ENCODE measurements around the gene LAMB4. TPM values are rescaled to one million over a fixed set of nuclear protein-coding genes. Genes with fewer than 3 reads are reported as not detected.

The LAMB4 gene
- total and polyA plus RNA-seq, 2 experiments from 2014 or later: not detected

DNA sequence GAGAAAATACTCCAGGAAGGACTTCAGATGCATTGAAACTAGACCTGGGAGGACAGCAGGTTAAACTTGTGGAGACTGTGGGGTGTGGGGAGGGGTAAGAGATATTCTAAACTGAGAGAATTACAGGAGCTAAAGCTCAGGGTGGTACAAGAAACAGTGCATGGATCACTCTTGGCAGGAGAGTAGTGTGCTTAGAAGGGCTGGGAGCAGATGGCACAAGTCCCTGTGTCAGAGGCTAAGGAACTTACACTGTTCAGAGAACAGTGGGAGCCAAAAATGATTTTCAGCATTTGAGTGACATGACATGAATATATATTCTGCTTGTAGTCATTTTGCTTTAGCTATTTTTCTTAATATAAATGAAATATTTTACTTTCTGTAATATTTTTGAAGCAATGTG is 91.2 kb downstream of the LAMB4 start:
- Histone ChIP-seq H3K4me2 (no peak overlapping the region), H4K20me1 (replicated peaks; ENCODE audit: insufficient read depth) (no peaks in the 10 kb centered on the region), H3K27ac (ENCODE audit: low read depth) (no peak overlapping the region), H3K27me3 (ENCODE audit: insufficient read depth) (no peaks in the 10 kb centered on the region), H3K4me1 (ENCODE audit: insufficient read depth) (peaks cover 9% of the 10 kb centered on the region; the same call in 1 of the 2 replicates), H3K36me3 (ENCODE audit: insufficient read depth) (no peaks in the 10 kb centered on the region), H3K9me2 (ENCODE audit: insufficient read depth) (no peaks in the 10 kb centered on the region), H3K79me2 (replicated peaks; ENCODE audit: insufficient read depth) (no peaks in the 10 kb centered on the region), H3K4me3 (no peak overlapping the region), H2AFZ (no peak overlapping the region), H3F3A (replicated peaks; ENCODE audit: low read depth) (no peaks in the 10 kb centered on the region)
- no peaks in the 10 kb centered on the region for H3K9me3 Mint-ChIP-seq
- H3K27me3 Mint-ChIP-seq (ENCODE audit: insufficient read depth, low read depth, poor library complexity): peaks cover 2% of the 10 kb centered on the region
- no peak overlapping the region for H3K4me3 Mint-ChIP-seq
- ATAC-seq (no peak), DNase-seq (ENCODE audit: low spot score) (no peak)
- TF ChIP-seq, protein P1, sequence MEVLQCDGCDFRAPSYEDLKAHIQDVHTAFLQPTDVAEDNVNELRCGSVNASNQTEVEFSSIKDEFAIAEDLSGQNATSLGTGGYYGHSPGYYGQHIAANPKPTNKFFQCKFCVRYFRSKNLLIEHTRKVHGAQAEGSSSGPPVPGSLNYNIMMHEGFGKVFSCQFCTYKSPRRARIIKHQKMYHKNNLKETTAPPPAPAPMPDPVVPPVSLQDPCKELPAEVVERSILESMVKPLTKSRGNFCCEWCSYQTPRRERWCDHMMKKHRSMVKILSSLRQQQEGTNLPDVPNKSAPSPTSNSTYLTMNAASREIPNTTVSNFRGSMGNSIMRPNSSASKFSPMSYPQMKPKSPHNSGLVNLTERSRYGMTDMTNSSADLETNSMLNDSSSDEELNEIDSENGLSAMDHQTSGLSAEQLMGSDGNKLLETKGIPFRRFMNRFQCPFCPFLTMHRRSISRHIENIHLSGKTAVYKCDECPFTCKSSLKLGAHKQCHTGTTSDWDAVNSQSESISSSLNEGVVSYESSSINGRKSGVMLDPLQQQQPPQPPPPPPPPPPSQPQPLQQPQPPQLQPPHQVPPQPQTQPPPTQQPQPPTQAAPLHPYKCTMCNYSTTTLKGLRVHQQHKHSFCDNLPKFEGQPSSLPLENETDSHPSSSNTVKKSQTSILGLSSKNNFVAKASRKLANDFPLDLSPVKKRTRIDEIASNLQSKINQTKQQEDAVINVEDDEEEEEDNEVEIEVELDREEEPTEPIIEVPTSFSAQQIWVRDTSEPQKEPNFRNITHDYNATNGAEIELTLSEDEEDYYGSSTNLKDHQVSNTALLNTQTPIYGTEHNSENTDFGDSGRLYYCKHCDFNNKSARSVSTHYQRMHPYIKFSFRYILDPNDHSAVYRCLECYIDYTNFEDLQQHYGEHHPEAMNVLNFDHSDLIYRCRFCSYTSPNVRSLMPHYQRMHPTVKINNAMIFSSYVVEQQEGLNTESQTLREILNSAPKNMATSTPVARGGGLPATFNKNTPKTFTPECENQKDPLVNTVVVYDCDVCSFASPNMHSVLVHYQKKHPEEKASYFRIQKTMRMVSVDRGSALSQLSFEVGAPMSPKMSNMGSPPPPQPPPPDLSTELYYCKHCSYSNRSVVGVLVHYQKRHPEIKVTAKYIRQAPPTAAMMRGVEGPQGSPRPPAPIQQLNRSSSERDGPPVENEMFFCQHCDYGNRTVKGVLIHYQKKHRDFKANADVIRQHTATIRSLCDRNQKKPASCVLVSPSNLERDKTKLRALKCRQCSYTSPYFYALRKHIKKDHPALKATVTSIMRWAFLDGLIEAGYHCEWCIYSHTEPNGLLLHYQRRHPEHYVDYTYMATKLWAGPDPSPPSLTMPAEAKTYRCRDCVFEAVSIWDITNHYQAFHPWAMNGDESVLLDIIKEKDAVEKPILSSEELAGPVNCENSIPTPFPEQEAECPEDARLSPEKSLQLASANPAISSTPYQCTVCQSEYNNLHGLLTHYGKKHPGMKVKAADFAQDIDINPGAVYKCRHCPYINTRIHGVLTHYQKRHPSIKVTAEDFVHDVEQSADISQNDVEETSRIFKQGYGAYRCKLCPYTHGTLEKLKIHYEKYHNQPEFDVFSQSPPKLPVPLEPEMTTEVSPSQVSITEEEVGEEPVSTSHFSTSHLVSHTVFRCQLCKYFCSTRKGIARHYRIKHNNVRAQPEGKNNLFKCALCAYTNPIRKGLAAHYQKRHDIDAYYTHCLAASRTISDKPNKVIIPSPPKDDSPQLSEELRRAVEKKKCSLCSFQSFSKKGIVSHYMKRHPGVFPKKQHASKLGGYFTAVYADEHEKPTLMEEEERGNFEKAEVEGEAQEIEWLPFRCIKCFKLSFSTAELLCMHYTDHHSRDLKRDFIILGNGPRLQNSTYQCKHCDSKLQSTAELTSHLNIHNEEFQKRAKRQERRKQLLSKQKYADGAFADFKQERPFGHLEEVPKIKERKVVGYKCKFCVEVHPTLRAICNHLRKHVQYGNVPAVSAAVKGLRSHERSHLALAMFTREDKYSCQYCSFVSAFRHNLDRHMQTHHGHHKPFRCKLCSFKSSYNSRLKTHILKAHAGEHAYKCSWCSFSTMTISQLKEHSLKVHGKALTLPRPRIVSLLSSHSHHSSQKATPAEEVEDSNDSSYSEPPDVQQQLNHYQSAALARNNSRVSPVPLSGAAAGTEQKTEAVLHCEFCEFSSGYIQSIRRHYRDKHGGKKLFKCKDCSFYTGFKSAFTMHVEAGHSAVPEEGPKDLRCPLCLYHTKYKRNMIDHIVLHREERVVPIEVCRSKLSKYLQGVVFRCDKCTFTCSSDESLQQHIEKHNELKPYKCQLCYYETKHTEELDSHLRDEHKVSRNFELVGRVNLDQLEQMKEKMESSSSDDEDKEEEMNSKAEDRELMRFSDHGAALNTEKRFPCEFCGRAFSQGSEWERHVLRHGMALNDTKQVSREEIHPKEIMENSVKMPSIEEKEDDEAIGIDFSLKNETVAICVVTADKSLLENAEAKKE (CRISPR knock-in tag; IDR thresholded peaks at IDR 0.05): no peak
- TF ChIP-seq, protein P2, sequence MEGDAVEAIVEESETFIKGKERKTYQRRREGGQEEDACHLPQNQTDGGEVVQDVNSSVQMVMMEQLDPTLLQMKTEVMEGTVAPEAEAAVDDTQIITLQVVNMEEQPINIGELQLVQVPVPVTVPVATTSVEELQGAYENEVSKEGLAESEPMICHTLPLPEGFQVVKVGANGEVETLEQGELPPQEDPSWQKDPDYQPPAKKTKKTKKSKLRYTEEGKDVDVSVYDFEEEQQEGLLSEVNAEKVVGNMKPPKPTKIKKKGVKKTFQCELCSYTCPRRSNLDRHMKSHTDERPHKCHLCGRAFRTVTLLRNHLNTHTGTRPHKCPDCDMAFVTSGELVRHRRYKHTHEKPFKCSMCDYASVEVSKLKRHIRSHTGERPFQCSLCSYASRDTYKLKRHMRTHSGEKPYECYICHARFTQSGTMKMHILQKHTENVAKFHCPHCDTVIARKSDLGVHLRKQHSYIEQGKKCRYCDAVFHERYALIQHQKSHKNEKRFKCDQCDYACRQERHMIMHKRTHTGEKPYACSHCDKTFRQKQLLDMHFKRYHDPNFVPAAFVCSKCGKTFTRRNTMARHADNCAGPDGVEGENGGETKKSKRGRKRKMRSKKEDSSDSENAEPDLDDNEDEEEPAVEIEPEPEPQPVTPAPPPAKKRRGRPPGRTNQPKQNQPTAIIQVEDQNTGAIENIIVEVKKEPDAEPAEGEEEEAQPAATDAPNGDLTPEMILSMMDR (conservative IDR thresholded peaks at IDR 0.05; ENCODE audit: low read depth in 2 of 2): no peak
- TF ChIP-seq CREB1 (CRISPR knock-in tag; IDR thresholded peaks at IDR 0.05; ENCODE audit: low read depth): no peak
- TF ChIP-seq EZH2phosphoT487 (IDR thresholded peaks at IDR 0.05; ENCODE audit: unreplicated experiment): no peak
- no peak for TF ChIP-seq JUNB (IDR thresholded peaks at IDR 0.05; ENCODE audit: unreplicated experiment)
- no peak for TF ChIP-seq EZH2 (IDR thresholded peaks at IDR 0.05; ENCODE audit: low read depth, unreplicated experiment)
- TF ChIP-seq, protein P3, sequence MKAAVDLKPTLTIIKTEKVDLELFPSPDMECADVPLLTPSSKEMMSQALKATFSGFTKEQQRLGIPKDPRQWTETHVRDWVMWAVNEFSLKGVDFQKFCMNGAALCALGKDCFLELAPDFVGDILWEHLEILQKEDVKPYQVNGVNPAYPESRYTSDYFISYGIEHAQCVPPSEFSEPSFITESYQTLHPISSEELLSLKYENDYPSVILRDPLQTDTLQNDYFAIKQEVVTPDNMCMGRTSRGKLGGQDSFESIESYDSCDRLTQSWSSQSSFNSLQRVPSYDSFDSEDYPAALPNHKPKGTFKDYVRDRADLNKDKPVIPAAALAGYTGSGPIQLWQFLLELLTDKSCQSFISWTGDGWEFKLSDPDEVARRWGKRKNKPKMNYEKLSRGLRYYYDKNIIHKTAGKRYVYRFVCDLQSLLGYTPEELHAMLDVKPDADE (IDR thresholded peaks at IDR 0.05): no peak
- H3K27ac Mint-ChIP-seq: no peak overlapping the region
- H3K4me1 Mint-ChIP-seq: peaks cover 9% of the 10 kb centered on the region; the same call in 2 of the 3 replicates
- no peaks in the 10 kb centered on the region for H3K36me3 Mint-ChIP-seq (ENCODE audit: low read depth)

Measured in GM23338 (cell line).